ENCODE data around the gene IRAK2. TPM values are rescaled to one million over a fixed set of nuclear protein-coding genes. Genes with fewer than 3 reads are reported as not detected.

The IRAK2 gene
- total RNA-seq, 1 donor from 2014 or later, result 1.5 TPM

- no peak for DNase-seq (ENCODE audit: extremely low spot score, unreplicated experiment)
- TF ChIP-seq, protein P1, sequence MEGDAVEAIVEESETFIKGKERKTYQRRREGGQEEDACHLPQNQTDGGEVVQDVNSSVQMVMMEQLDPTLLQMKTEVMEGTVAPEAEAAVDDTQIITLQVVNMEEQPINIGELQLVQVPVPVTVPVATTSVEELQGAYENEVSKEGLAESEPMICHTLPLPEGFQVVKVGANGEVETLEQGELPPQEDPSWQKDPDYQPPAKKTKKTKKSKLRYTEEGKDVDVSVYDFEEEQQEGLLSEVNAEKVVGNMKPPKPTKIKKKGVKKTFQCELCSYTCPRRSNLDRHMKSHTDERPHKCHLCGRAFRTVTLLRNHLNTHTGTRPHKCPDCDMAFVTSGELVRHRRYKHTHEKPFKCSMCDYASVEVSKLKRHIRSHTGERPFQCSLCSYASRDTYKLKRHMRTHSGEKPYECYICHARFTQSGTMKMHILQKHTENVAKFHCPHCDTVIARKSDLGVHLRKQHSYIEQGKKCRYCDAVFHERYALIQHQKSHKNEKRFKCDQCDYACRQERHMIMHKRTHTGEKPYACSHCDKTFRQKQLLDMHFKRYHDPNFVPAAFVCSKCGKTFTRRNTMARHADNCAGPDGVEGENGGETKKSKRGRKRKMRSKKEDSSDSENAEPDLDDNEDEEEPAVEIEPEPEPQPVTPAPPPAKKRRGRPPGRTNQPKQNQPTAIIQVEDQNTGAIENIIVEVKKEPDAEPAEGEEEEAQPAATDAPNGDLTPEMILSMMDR (IDR thresholded peaks at IDR 0.05), result no peak
- Mint-ChIP-seq H3K4me3 (ENCODE audit: unreplicated experiment) (no peak overlapping the region), H3K36me3 (ENCODE audit: unreplicated experiment) (no peaks in the 10 kb centered on the region), H3K4me1 (ENCODE audit: unreplicated experiment) (peaks cover 56% of the 10 kb centered on the region), H3K27me3 (ENCODE audit: unreplicated experiment) (no peaks in the 10 kb centered on the region), H3K27ac (ENCODE audit: unreplicated experiment) (peak overlapping the region; percentile 58), H3K9me3 (ENCODE audit: unreplicated experiment) (no peaks in the 10 kb centered on the region)
These were observed 25.0 kb downstream of the IRAK2 start for GRCh38 chr3:10189557-10190354.

DNA sequence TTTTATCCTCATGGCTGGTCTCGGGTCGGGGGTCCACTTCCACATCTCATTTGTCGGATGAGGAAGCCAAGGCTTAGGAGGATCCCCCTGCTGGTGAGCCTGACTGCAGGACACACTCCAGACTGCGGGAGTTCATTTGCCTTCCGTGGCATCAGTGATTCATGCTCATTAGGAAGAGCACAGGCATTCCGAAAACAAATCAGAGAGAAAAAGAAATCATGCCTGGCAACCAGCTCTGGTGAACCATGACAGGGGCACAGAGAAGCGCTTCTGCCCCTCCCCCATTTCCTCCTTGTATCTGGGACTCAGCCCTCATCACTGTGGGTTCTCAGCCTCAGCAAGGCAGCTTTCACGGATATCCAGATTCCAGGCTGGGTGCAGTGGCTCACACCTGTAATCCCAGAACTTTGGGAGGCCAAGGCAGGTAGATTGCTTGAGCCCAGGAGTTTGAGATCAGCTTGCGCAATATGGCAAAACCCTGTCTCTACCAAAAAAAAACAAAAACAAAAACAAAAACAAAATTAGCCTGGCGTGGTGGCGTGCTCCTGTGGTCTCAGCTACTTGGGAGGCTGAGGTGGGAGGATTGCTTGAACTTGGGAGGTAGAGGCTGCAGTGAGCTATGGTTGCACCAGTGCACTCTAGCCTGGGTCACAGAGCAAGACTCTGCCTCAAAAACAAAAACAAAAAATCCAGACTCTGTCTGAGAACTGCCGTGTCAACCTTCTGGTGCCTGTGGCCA lies 28.4 kb downstream of the IRAK2 start:
- peak overlapping the region; percentile 3 for H3K4me3 Mint-ChIP-seq (ENCODE audit: unreplicated experiment)
- TF ChIP-seq, protein P1 (IDR thresholded peaks at IDR 0.05), result peak; percentile 64
- DNase-seq (ENCODE audit: extremely low spot score, unreplicated experiment), result no peak
- H3K27me3 Mint-ChIP-seq (ENCODE audit: unreplicated experiment), result no peaks in the 10 kb centered on the region
- H3K4me1 Mint-ChIP-seq (ENCODE audit: unreplicated experiment), result peaks cover 72% of the 10 kb centered on the region
- no peaks in the 10 kb centered on the region for H3K36me3 Mint-ChIP-seq (ENCODE audit: unreplicated experiment)
- no peaks in the 10 kb centered on the region for H3K9me3 Mint-ChIP-seq (ENCODE audit: unreplicated experiment)
- H3K27ac Mint-ChIP-seq (ENCODE audit: unreplicated experiment), result peak overlapping the region; percentile 97

DNA sequence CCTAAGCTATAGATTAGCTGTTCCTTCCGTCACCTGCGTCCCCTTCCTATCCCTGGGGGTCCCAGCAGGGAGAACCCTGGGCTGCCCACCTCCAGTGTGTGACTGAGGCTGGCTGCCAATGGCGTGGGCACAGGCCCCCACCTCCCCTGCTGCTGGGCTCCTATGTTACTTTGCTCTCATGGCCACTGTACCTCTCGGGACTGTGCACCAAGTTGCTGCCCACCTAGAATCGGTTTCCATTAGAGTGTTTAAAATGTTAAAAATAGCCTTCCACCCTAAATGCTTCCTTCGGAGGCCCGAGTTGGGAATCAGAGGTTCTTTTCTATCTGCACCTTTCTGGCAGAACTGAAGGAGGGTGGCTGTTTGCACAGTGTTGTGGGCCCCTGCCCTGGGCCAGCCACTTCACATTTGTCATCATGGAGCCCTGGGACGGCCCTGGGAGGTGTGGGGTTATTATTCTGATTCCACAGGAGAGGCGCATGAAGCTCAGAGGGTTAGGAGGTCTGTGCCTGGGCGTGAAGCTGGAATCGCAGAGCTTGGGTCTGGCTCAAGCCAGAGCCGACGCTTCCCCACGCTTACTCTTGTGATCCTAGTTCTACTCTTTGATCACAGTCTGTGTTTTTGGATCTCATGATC lies 29.1 kb downstream of the IRAK2 start:
- no peak for DNase-seq (ENCODE audit: extremely low spot score, unreplicated experiment)
- Mint-ChIP-seq H3K4me1 (ENCODE audit: unreplicated experiment) (peaks cover 79% of the 10 kb centered on the region), H3K36me3 (ENCODE audit: unreplicated experiment) (no peaks in the 10 kb centered on the region), H3K27ac (ENCODE audit: unreplicated experiment) (peak overlapping the region; percentile 97), H3K9me3 (ENCODE audit: unreplicated experiment) (no peaks in the 10 kb centered on the region), H3K27me3 (ENCODE audit: unreplicated experiment) (no peaks in the 10 kb centered on the region), H3K4me3 (ENCODE audit: unreplicated experiment) (no peak overlapping the region)
- TF ChIP-seq, protein P1 (IDR thresholded peaks at IDR 0.05), result no peak

DNA sequence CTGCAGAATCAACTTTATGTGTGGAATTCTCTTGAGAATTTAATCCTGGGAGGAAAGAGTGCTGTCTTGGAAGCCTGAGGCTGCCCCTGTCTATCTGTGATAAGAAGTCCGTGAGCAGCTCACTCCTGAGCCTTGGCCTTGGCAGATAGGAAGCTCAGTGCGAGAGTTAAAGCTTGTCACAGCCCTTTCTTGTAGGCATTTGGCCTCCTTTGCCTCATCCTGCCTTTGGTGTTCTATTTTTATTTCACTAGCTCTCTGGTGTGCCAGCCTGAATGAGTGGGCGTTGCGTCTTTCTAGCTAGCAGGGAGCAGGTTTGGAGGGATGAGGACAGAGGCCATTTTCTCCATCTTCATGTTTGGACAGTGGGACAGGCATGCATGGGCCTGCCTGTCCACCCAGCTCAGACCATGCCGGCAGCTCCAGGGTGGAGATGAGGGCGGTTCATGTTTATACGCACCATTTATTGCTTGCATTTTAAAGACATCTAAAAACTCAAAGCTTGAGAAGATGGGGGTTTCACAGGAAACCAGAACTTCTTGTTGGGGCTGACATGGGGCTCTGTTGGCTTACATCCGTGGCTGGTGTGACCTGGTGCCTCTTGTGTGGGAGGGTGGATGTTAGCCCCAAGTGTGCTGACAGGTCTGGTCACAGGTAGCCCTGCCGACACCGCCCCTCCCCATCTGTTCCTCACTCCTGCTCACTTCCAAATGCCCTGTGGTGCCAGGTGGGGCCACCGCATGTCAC lies 29.8 kb downstream of the IRAK2 start:
- no peaks in the 10 kb centered on the region for H3K27me3 Mint-ChIP-seq (ENCODE audit: unreplicated experiment)
- DNase-seq (ENCODE audit: extremely low spot score, unreplicated experiment), result no peak
- TF ChIP-seq, protein P1 (IDR thresholded peaks at IDR 0.05), result no peak
- no peaks in the 10 kb centered on the region for H3K36me3 Mint-ChIP-seq (ENCODE audit: unreplicated experiment)
- peaks cover 78% of the 10 kb centered on the region for H3K4me1 Mint-ChIP-seq (ENCODE audit: unreplicated experiment)
- H3K4me3 Mint-ChIP-seq (ENCODE audit: unreplicated experiment), result no peak overlapping the region
- H3K27ac Mint-ChIP-seq (ENCODE audit: unreplicated experiment), result peak overlapping the region; percentile 97
- H3K9me3 Mint-ChIP-seq (ENCODE audit: unreplicated experiment), result no peaks in the 10 kb centered on the region
